GM18508 (cell line): ENCODE measurements around the gene EML1.

Source experiments
- ATAC-seq: cut with Tn5 transposase; IDR thresholded peaks from one replicate; pipeline ENCODE4 v1.9.1; 2021; ENCODE audit warnings: moderate number of reproducible peaks; ENCODE audit not compliant: insufficient read depth, unreplicated experiment

The EML1 gene

GRCh38 chr14:99777951-99778350 lies 15.3 kb upstream of the EML1 start:
- no peak for ATAC-seq

GRCh38 chr14:99779751-99780150 lies 13.5 kb upstream of the EML1 start:
- no peak for ATAC-seq

- ATAC-seq: no peak
Measured at GRCh38 chr14:99780690-99781089, 12.5 kb upstream of the EML1 start.

DNA sequence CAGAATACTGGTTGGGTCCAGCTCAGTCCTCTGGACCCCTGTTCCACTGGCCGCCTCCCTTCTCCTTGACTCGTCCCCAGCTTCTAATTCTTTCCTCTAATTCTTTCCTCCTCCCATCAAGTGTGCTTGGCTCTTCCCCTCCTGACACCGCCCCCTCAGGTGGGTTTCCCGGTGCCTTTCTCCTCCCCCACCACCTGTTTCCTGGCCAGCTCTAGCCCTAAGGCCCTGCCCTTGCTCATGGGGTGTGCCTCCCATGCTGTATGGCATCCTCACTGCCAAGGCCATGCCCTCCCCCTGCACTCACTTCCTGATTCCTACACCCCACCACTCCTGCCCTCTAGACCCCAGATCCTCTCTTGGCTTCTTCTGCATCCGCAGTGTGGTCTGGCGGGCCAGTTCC lies 12.1 kb upstream of the EML1 start:
- ATAC-seq: no peak

DNA sequence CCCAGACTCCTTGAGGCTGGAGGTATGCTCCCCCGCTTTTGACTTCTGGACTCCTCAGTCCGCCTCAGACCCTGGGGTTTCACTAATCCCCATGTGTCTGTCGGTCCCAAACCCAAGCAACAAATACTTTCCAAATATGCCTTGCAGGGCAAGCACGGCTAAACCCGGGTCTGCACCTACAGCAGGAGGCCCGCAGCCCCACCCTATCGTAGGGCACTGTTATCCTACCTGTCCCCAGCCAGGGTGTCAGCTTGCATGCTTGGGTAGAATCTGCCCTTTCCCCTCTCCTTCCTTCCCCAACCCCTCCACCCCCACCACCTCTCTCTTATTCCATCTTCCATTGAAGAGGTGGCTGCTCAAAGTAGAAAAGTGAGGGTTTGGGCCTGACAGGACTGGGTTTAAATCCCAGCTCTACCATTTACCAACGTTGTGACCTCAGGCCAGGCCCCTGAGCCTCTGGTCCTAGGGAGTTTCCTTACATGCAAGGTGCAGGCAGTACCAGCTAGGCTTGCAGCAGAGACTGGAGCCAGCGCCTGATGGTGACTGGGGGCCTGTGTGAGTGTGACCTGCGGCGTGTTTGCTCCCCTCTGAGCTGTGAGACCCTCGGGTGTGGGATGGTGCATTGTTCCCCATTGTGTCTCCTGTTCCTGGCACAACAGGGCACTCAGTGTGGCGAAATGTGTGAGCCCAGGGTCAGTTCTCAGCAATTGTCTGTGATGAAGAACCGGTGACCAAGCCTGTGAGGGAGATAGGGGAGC lies 11.2 kb upstream of the EML1 start:
- no peak for ATAC-seq

GRCh38 chr14:99784508-99784907 lies 8.7 kb upstream of the EML1 start:
- no peak for ATAC-seq

- ATAC-seq: no peak
Measured at GRCh38 chr14:99785426-99785825, 7.8 kb upstream of the EML1 start.

GRCh38 chr14:99786511-99786989 lies 6.7 kb upstream of the EML1 start:
- ATAC-seq: no peak

GRCh38 chr14:99788713-99789112 lies 4.5 kb upstream of the EML1 start:
- ATAC-seq: no peak

DNA sequence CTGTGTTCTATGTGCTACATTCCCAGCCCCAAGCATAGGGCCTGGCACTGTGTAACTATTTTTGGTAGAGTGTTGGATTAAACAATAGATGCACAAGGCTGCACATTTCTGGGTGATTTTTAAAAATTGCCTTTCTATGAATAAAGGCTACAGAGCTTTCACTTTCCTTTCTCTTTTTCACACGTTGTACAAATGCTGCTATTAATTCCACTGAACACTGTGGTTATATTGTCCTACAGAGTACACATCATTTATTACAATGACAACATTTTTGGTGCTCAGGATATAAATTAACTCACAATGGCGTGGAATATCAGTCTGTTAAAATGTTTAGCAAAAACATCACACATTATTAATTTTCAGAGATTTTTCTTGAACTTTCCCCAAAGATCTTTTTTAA lies 3.6 kb upstream of the EML1 start:
- no peak for ATAC-seq

- no peak for ATAC-seq
Measured at GRCh38 chr14:99790201-99790977, 2.8 kb upstream of the EML1 start.

DNA sequence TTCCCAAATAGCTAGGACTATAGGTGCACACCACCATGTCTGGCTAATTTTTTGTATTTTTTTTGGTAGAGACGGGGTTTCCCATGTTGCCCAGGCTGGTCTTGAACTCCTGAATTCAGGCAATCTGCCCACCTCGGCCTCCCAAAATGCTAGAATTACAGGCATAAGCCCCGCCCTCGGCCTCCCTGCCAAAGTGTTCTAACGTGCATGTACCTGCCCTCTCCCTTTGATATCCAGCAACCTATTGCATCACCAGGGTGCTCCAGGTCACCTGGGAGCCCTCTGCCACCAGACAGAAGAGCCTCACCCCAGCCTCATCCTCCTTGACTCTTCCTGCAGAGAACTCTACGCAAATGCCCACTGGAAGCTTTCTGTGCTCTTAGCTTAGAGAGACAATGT lies 2.2 kb upstream of the EML1 start:
- no peak for ATAC-seq

DNA sequence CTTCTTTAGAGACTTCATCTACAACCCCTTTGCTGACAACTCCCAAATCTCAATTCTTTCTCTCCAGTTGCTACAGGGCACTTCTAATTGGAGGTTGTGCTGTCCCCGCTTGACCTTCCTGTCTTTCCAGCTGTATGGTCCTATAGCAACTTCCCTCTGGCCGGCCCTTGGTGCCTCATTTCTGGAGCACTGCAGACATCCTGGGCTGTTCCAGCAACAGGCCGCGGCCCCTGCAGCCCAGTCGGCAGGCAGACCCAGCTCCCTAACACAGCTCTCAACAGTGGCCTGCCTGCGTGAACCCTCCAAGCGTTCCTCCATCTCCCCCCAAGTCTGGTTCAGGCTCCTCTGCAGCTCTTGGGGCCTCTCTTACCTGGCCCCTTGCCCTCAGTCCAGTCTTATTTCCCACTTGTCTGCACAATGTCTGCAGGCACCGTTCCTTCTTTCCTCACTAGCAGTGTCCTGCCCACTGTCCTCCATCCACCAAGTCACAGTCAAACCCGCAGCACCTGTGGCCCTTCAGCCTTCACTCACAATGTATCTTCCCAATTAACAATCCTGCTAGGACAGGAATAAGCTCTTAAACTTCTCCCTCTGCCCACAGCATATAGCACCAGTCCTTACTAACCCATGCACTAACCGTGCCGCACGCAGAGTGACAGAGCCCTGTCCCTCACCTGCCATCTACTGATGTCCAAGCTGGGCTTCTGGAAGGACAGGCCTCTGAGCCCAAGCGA lies 1.6 kb upstream of the EML1 start:
- no peak for ATAC-seq

DNA sequence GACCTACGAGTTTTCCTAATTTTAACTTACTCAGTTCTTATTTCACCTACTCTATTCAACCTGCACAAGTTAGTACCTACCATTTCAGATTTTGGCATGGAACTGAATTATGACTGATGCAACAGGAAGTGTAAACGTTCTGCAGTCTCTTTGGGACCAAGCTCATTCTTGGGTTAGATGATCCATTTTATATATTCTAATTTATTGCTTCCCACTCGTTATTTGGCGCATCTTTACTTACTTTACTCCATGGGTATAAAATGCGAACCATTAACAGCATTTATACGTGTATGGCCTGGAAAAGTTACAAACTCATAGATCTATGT lies 1.0 kb upstream of the EML1 start:
- no peak for ATAC-seq

DNA sequence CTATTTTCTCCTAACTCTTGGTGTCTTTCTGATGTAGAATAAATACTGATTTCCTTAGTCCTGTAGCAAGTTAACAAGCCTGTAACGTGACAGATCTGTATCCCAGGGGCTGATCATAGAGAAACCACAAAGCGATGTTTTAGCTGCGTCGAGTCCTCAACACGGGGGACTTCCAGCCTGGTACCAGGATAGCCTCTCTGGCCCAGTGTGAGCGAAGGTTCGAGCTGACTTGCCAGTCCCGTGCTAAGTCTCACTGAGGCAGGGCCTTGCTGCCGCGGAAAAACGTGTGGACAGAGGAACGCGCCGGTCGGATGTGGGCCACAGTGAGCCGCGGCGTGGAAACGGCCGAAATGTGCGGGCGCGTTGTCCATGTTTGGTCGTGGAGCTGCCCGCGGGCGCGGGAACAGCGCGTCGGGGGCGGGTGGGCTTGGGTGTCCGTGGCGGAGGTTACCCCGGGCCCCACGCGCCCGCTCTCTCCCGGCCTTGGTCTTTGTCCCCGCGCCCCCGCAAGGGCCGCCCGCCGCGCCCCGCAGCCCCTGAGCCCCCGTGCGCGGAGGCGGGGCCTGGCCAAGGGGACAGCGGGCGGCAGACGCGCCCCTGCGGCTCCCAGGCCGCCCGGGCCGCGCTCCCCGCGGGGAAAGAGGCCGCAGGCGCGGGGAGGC lies 531 bp upstream of the EML1 start:
- ATAC-seq: no peak

DNA sequence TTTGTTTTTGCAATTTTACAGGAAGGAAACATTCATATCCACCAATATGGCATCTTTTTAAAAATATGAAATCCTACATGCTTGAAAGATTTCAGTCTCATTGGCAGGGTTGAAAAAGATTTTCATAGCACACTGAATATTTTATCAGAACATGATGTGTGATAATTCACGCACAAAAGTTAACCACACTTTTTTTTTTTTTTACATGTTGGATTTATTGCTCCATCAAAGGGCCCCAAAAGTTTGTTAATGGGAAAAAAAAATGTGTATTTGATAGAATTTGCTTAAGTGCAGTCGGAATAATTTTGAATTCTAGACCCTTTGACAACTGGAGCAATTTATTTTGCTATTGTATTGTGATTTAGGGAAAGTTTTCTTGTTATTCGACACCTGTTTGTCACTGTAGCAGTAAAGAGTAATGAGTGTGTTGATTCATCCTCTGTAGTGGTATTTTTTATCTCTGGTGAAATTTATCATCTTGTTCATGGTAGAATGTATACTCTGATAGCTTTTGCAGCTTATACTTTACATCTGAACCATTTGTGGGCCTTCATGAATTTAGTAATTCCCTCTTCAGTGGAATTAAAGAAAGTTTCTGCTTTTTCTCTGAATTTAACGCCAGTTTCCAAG lies 1.1 kb downstream of the EML1 start:
- ATAC-seq: no peak

DNA sequence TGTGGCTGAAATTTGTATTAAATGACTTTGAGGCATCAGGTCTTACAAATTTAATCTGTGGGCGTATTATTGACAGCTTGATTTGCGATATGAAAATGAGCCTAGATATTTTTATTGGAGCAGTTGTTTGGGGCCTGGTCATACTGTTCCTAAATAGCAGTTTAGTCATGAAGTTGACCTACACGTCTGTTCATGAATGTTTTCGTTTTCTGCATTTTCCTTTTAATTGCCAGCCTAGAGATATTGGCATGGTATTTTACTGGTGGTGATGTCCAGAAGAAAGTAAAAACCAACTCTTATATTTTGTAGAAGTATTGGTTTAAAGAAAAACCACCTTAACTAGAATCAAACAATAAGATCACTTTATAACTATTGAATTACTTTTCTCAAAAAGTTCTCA lies 1.8 kb downstream of the EML1 start:
- ATAC-seq: no peak

GRCh38 chr14:99797231-99797630 lies 4.0 kb downstream of the EML1 start:
- ATAC-seq: no peak

DNA sequence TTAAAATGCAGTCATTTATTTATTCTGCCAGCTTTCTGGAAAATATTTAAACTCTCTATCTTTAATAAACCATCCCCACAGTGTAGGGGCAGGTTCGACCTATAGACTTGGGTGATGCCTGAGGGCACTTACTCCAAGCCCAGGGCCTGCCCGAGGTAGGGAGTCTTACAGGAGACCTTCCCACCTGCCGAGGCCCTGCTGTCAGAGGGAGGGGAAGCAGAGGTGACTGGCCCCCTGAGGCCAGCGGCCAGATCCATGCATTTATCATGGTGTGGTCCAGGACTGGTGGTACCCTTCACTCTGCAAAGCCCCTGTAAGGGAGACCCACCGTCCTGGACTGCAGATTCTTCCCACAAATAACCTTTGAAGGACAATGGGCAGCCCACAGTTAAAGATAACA lies 7.6 kb downstream of the EML1 start:
- ATAC-seq: no peak
